ENCODE data around the gene DBNL. TPM values are rescaled to one million over a fixed set of nuclear protein-coding genes. Genes with fewer than 3 reads are reported as not detected.
A peak's percentile ranks its signal among the peaks of the same experiment; 100 is the strongest.

DBNL gene
- total RNA-seq, 2 donors from 2014 or later: 118 to 120 TPM

DNA sequence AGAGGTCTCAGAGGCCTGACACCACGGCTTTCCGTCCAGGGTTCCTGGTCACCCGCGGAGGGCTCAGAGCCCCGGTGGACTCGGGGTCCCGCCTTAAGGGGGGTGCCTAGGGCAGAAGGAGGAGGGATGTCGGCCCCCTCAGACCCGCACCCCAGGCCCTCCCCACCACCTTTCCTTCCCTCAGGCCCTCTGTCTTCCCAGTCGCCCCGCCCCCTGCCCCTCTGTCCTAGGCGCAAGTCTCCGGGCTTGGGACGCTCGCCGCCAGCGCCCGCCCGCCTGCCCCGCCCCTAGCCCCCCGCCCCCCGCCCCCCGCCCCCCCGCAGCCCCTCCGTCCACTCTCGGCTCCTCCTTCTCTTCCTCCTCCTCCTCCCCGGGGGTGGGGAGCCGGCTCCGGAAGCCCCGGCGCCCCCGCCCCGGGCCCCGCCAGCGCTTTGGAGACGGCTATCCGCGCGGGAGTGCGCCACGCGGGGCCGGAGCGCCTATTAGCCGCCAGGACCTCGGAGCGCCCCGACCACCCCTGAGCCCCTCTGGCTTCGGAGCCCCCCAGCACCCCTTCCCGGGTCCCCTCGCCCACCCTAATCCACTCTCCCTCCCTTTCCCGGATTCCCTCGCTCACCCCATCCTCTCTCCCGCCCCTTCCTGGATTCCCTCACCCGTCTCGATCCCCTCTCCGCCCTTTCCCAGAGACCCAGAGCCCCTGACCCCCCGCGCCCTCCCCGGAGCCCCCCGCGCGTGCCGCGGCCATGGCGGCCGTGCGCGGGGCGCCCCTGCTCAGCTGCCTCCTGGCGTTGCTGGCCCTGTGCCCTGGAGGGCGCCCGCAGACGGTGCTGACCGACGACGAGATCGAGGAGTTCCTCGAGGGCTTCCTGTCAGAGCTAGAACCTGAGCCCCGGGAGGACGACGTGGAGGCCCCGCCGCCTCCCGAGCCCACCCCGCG, 59.7 kb downstream of the DBNL start, which contains the start of gene AEBP1:
Gene AEBP1, plus strand, starts transcription at position 423 of the 937 bp plus-strand sequence. Its CDS starts 321 bp downstream, at position 744.
- H3K36me3 ChIP-seq: no peaks in the 10 kb centered on the region
- TF ChIP-seq CTCF (IDR thresholded peaks at IDR 0.05) (no peak), POLR2A (IDR thresholded peaks at IDR 0.05) (no peak), POLR2AphosphoS5 (IDR thresholded peaks at IDR 0.05) (no peak)
- no peaks in the 10 kb centered on the region for H3K27me3 ChIP-seq (replicated peaks; ENCODE audit: insufficient read depth)
- H3K4me1 ChIP-seq (replicated peaks): no peaks in the 10 kb centered on the region
- intact Hi-C loops (cut with DNase I): loop anchor here (10.0 kb wide), 1 partner anchor 391 kb away; the partner anchor contains the start of gene NUDCD3
- no peak for DNase-seq (ENCODE audit: low spot score)
- peak within 1 kb of the TSS; percentile 71 to 79 for H3K27ac ChIP-seq
- H3K9me3 ChIP-seq: no peaks in the 10 kb centered on the region
- WGBS: 3% methylated on average over 80 of the region's 87 CpGs
- peak within 1 kb of the TSS; percentile 35 to 37 for H3K4me3 ChIP-seq

- 26% methylated on average over 28 of the region's 28 CpGs for WGBS
- peak overlapping the region; percentile 35 to 37 for H3K4me3 ChIP-seq
- intact Hi-C loops (cut with DNase I): loop anchor here (10.0 kb wide), 1 partner anchor 390 kb away; the partner anchor contains the start of gene NUDCD3
Observed at GRCh38 chr7:44104860-44105771, 60.6 kb downstream of the DBNL start.

DNA sequence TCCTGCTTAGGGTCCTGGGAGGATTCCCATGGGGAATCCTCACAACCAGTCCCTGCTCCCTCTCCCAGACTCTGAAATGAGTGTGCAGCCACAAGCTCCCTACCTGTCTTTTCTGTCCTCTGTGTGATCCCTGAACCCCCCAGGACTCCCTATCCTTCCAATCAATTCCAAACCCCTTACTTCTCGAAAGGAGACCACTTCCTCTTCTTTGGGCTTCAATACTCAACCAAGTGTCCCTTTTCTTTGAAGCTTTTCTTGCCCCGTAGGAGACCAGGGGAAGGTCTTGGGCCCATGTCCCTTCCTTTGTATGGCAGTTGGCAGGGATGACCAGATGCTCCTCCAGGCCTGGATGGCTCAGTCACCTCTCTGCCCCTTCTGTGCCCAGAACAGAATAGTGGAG, 61.3 kb downstream of the DBNL start:
- no peak for DNase-seq (ENCODE audit: low spot score)
- H3K4me3 ChIP-seq: peak overlapping the region in 1 of 2 donors; percentile 37
- H3K27ac ChIP-seq: peak overlapping the region; percentile 71 to 79
- WGBS: 81% methylated on average over 2 of the region's 2 CpGs
- intact Hi-C loops (cut with DNase I): loop anchor here (10.0 kb wide), 1 partner anchor 389 kb away; the partner anchor contains the start of gene NUDCD3
- H3K36me3 ChIP-seq: no peaks in the 10 kb centered on the region
- no peaks in the 10 kb centered on the region for H3K27me3 ChIP-seq (replicated peaks; ENCODE audit: insufficient read depth)
- TF ChIP-seq CTCF (IDR thresholded peaks at IDR 0.05) (no peak), POLR2A (IDR thresholded peaks at IDR 0.05) (no peak), POLR2AphosphoS5 (IDR thresholded peaks at IDR 0.05) (no peak)
- no peaks in the 10 kb centered on the region for H3K4me1 ChIP-seq (replicated peaks)
- H3K9me3 ChIP-seq: no peaks in the 10 kb centered on the region

More at GRCh38 chr7:44104860-44105771, 60.6 kb downstream of the DBNL start:
- TF ChIP-seq POLR2AphosphoS5 (IDR thresholded peaks at IDR 0.05): peak; percentile 16
- no peak for TF ChIP-seq CTCF (IDR thresholded peaks at IDR 0.05)
- Histone ChIP-seq H3K36me3 (no peaks in the 10 kb centered on the region), H3K4me1 (replicated peaks) (no peaks in the 10 kb centered on the region), H3K27me3 (replicated peaks; ENCODE audit: insufficient read depth) (no peaks in the 10 kb centered on the region), H3K27ac (peak overlapping the region; percentile 71 to 79), H3K9me3 (no peaks in the 10 kb centered on the region)
- DNase-seq (ENCODE audit: low spot score): no peak

- no peak for TF ChIP-seq POLR2AphosphoS5 (IDR thresholded peaks at IDR 0.05)
- TF ChIP-seq CTCF (IDR thresholded peaks at IDR 0.05): no peak
- TF ChIP-seq POLR2A (IDR thresholded peaks at IDR 0.05): no peak
- H3K9me3 ChIP-seq: no peaks in the 10 kb centered on the region
- DNase-seq (ENCODE audit: low spot score): no peak
- no peak overlapping the region for H3K4me3 ChIP-seq
- no peaks in the 10 kb centered on the region for H3K4me1 ChIP-seq (replicated peaks)
- intact Hi-C loops (cut with DNase I): loop anchor here (10.0 kb wide), 1 partner anchor 388 kb away; the partner anchor contains the start of gene NUDCD3
- no peaks in the 10 kb centered on the region for H3K36me3 ChIP-seq
- no peak overlapping the region for H3K27ac ChIP-seq
- 89% methylated on average over 9 of the region's 10 CpGs for WGBS
- H3K27me3 ChIP-seq (replicated peaks; ENCODE audit: insufficient read depth): no peaks in the 10 kb centered on the region
Observed at GRCh38 chr7:44106311-44107065, 62.0 kb downstream of the DBNL start.
